Keratinocyte (primary cell): ENCODE measurements around the gene PTPRN2. TPM values are rescaled to one million over a fixed set of nuclear protein-coding genes. Genes with fewer than 3 reads are reported as not detected.

ENCODE experiments used
- DNase-seq: peaks from one replicate; pipeline ENCODE4 v3.0.0-alpha.2; 2011; ENCODE audit warnings: low read depth, missing footprints, low spot score
- FAIRE-seq: peaks from 2 replicates; lab custom pipeline; 2011; peaks lifted over from hg19 to GRCh38; lab: Jason Lieb, UNC
- H2AFZ ChIP-seq: 2 replicates; pipeline ENCODE4 v1.6.0; 2012; ENCODE audit warnings: low read length, control low read depth, inconsistent platforms; ENCODE audit not compliant: control insufficient read depth
- H3K27ac ChIP-seq: 2 replicates; pipeline ENCODE4 v1.5.1; 2011; ENCODE audit warnings: low read length; ENCODE audit not compliant: control insufficient read depth, insufficient read depth
- H3K27me3 ChIP-seq: 3 replicates; pipeline ENCODE4 v1.6.0; 2011; ENCODE audit warnings: low read length; ENCODE audit not compliant: control insufficient read depth, insufficient read depth; ENCODE audit errors: extremely low read depth
- H3K36me3 ChIP-seq, 2 experiments: 2 replicates in 1 of 2; 3 replicates in 1 of 2; pipeline ENCODE4 v1.5.1; 2011; ENCODE audit warnings: low read length in 2 of 2, mild to moderate bottlenecking in 1 of 2; ENCODE audit not compliant: control insufficient read depth in 2 of 2, insufficient read depth in 2 of 2; ENCODE audit errors: extremely low read depth in 1 of 2
- H3K4me1 ChIP-seq: 3 replicates; pipeline ENCODE4 v1.5.1; 2011; ENCODE audit warnings: low read length; ENCODE audit not compliant: control insufficient read depth, insufficient read depth; ENCODE audit errors: extremely low read depth
- H3K4me2 ChIP-seq: 3 replicates; pipeline ENCODE4 v1.6.0; 2011; ENCODE audit warnings: low read depth, low read length; ENCODE audit not compliant: control insufficient read depth, insufficient read depth; ENCODE audit errors: extremely low read depth
- H3K4me3 ChIP-seq, 3 experiments: fragments of 200-600 bp in 1 of 3; sonication (generic) in 1 of 3; 2 replicates in 2 of 3; 3 replicates in 1 of 3; pipeline ENCODE4 v1.5.1; 2011 to 2016; ENCODE audit warnings: low read length in 3 of 3, mild to moderate bottlenecking in 3 of 3, control low read depth in 2 of 3, inconsistent platforms in 1 of 3, low read depth in 1 of 3, mixed read lengths in 1 of 3, mixed run types in 1 of 3, moderate library complexity in 1 of 3; ENCODE audit not compliant: control insufficient read depth in 2 of 3, insufficient read depth in 2 of 3; ENCODE audit errors: extremely low read depth in 1 of 3
- H3K79me2 ChIP-seq: 2 replicates; pipeline ENCODE4 v1.6.0; 2012; ENCODE audit warnings: low read length; ENCODE audit not compliant: control insufficient read depth, insufficient read depth
- H3K9ac ChIP-seq: 3 replicates; pipeline ENCODE4 v1.6.0; 2011; ENCODE audit warnings: low read length; ENCODE audit not compliant: control insufficient read depth, insufficient read depth; ENCODE audit errors: extremely low read depth
- H3K9me1 ChIP-seq: 3 replicates; pipeline ENCODE4 v1.6.0; 2011; ENCODE audit warnings: low read length; ENCODE audit not compliant: control insufficient read depth, insufficient read depth; ENCODE audit errors: extremely low read depth
- H3K9me3 ChIP-seq: 2 replicates; pipeline ENCODE4 v1.5.1; 2012; ENCODE audit warnings: low read depth, low read length; ENCODE audit not compliant: control insufficient read depth
- H4K20me1 ChIP-seq: 3 replicates; pipeline ENCODE4 v1.6.0; 2011; ENCODE audit warnings: low read length; ENCODE audit not compliant: control insufficient read depth, insufficient read depth; ENCODE audit errors: extremely low read depth
- EZH2 ChIP-seq: IDR thresholded peaks from one replicate; pipeline ENCODE4 v1.6.1; 2012; ENCODE audit warnings: inconsistent platforms, mild to moderate bottlenecking, low read length, moderate library complexity
- dilution Hi-C: fragments of 300-500 bp; cut with MboI; formaldehyde crosslinking; loops from one replicate; pipeline ENCODE4 v1.7.0; 2020; ENCODE audit warnings: low sequenced_read_pairs; ENCODE audit not compliant: extremely low pct_ligation_motif_present
- polyA plus RNA-seq, 5 experiments: library from polyadenylated mRNA; depleted of rRNA in 3 of 5; stranded (reverse) in 3 of 5; stranded (forward) in 1 of 5; unstranded in 1 of 5; fragments of >200 nt; gene quantifications; 1 replicate in 1 of 5; 2 replicates in 3 of 5; 3 replicates in 1 of 5; pipeline versions ENCODE4 v1.2.1 to v1.2.3, GENCODE V29; 2011 to 2012; ENCODE audit warnings: missing spikeins in 2 of 5, low read depth in 1 of 5, low replicate concordance in 1 of 5
- TF ChIP-seq, protein P1 (sequence below), 3 experiments: IDR thresholded peaks in 1 of 3; conservative IDR thresholded peaks in 1 of 3; optimal IDR thresholded peaks in 1 of 3; 2 replicates in 2 of 3; 3 replicates in 1 of 3; pipeline versions ENCODE3 to v1.5.1; 2011; ENCODE audit warnings: low read length in 3 of 3, mild to moderate bottlenecking in 3 of 3, moderate library complexity in 2 of 3, control low read depth in 1 of 3, inconsistent platforms in 1 of 3; ENCODE audit not compliant: insufficient read depth in 2 of 3; ENCODE audit errors: extremely low read depth in 1 of 3

PTPRN2 gene
- polyA plus RNA-seq, 1 donor (not counting 4 experiments of a cell fraction or from before 2014, with no cell fraction given): not detected

DNA sequence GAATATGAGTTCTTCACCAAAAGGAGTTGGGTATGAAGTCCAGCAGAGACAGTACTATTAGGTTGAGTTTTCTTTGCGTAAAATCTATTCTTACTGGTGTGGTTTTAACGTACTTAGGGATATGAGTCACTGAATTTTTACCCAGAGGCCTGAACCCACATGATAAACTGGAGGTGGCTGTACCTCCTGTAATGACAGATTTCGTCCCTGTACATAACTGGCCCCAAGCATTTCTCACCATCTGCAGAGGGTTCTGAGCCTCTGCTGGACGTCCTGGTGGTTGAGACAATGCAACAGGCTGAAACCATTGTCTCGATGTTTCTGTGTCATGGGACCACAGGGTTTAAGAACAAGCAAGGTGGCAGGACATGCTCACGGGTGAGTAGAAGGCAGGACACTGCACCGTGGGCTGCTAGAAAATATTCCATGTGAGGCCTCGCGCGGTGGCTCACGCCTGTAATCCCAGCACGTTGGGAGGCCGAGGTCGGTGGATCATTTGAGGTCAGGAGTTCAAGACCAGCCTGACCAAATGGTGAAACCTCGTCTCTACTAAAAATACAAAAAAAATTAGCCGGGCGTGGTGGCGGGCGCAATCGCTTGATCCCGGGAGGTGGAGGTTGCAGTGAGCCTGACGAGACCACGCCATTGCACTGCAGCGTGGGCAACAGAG lies 1017.0 kb downstream of the PTPRN2 start:
- TF ChIP-seq, protein P1, sequence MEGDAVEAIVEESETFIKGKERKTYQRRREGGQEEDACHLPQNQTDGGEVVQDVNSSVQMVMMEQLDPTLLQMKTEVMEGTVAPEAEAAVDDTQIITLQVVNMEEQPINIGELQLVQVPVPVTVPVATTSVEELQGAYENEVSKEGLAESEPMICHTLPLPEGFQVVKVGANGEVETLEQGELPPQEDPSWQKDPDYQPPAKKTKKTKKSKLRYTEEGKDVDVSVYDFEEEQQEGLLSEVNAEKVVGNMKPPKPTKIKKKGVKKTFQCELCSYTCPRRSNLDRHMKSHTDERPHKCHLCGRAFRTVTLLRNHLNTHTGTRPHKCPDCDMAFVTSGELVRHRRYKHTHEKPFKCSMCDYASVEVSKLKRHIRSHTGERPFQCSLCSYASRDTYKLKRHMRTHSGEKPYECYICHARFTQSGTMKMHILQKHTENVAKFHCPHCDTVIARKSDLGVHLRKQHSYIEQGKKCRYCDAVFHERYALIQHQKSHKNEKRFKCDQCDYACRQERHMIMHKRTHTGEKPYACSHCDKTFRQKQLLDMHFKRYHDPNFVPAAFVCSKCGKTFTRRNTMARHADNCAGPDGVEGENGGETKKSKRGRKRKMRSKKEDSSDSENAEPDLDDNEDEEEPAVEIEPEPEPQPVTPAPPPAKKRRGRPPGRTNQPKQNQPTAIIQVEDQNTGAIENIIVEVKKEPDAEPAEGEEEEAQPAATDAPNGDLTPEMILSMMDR (optimal IDR thresholded peaks at IDR 0.05 in 1 of 3, IDR thresholded peaks at IDR 0.05 in 1 of 3, conservative IDR thresholded peaks at IDR 0.05 in 1 of 3; ENCODE audit: extremely low read depth in 1 of 3, insufficient read depth in 2 of 3, low read length in 3 of 3): no peak
- no peak for TF ChIP-seq EZH2
- H3K4me2 ChIP-seq: no peak overlapping the region
- no peaks in the 10 kb centered on the region for H3K4me1 ChIP-seq
- DNase-seq (no peak), FAIRE-seq (no peak)
- peaks cover 3% of the 10 kb centered on the region for H3K9me3 ChIP-seq
- H3K9me1 ChIP-seq: no peaks in the 10 kb centered on the region
- H2AFZ ChIP-seq: no peak overlapping the region
- no peaks in the 10 kb centered on the region for H3K79me2 ChIP-seq
- H3K27me3 ChIP-seq: no peaks in the 10 kb centered on the region
- no peaks in the 10 kb centered on the region for H4K20me1 ChIP-seq
- H3K27ac ChIP-seq: no peak overlapping the region
- no peak overlapping the region for H3K4me3 ChIP-seq
- no peak overlapping the region for H3K9ac ChIP-seq
- dilution Hi-C loops: no loop called here
- no peaks in the 10 kb centered on the region for H3K36me3 ChIP-seq

- TF ChIP-seq, protein P1 (optimal IDR thresholded peaks at IDR 0.05 in 1 of 3, IDR thresholded peaks at IDR 0.05 in 1 of 3, conservative IDR thresholded peaks at IDR 0.05 in 1 of 3; ENCODE audit: extremely low read depth in 1 of 3, insufficient read depth in 2 of 3, low read length in 3 of 3): no peak
- dilution Hi-C loops: no loop called here
- H3K9ac ChIP-seq: no peak overlapping the region
- H3K4me2 ChIP-seq: no peak overlapping the region
- H3K27me3 ChIP-seq: no peaks in the 10 kb centered on the region
- no peak for DNase-seq
- peaks cover 3% of the 10 kb centered on the region for H3K9me3 ChIP-seq
- H3K36me3 ChIP-seq: no peaks in the 10 kb centered on the region
- no peaks in the 10 kb centered on the region for H4K20me1 ChIP-seq
- no peak for FAIRE-seq
- no peaks in the 10 kb centered on the region for H3K4me1 ChIP-seq
- H3K9me1 ChIP-seq: no peaks in the 10 kb centered on the region
- H3K27ac ChIP-seq: no peak overlapping the region
- no peak overlapping the region for H3K4me3 ChIP-seq
- H2AFZ ChIP-seq: no peak overlapping the region
- no peaks in the 10 kb centered on the region for H3K79me2 ChIP-seq
These were observed 1017.7 kb downstream of the PTPRN2 start for GRCh38 chr7:157569967-157570366.
